Measurements from ENCODE around the gene TAGLN.

TAGLN gene

GRCh38 chr11:117210620-117211019, 11.4 kb downstream of the TAGLN start:
- FAIRE-seq: no peak
- TF ChIP-seq POLR2AphosphoS5 (IDR thresholded peaks at IDR 0.05; ENCODE audit: low read depth, low read length): no peak
- no peak for TF ChIP-seq POLR2A (IDR thresholded peaks at IDR 0.05; ENCODE audit: low read depth, low read length)
- no peak for TF ChIP-seq TAF1 (IDR thresholded peaks at IDR 0.05; ENCODE audit: borderline replicate concordance, low read depth, low read length)
- DNase-seq (ENCODE audit: insufficient read length): no peak

GRCh38 chr11:117212697-117213355, 13.7 kb downstream of the TAGLN start:
- FAIRE-seq: no peak
- TF ChIP-seq TAF1 (IDR thresholded peaks at IDR 0.05; ENCODE audit: borderline replicate concordance, low read depth, low read length) (no peak), POLR2A (IDR thresholded peaks at IDR 0.05; ENCODE audit: low read depth, low read length) (no peak), POLR2AphosphoS5 (IDR thresholded peaks at IDR 0.05; ENCODE audit: low read depth, low read length) (no peak)

GRCh38 chr11:117214404-117215110, 15.4 kb downstream of the TAGLN start:
- DNase-seq (ENCODE audit: insufficient read length): no peak
- TF ChIP-seq TAF1 (IDR thresholded peaks at IDR 0.05; ENCODE audit: borderline replicate concordance, low read depth, low read length): no peak
- TF ChIP-seq POLR2A (IDR thresholded peaks at IDR 0.05; ENCODE audit: low read depth, low read length): no peak
- no peak for TF ChIP-seq POLR2AphosphoS5 (IDR thresholded peaks at IDR 0.05; ENCODE audit: low read depth, low read length)
- no peak for FAIRE-seq

More at GRCh38 chr11:117212697-117213355, 13.7 kb downstream of the TAGLN start:
- DNase-seq (ENCODE audit: insufficient read length): no peak

- no peak for DNase-seq (ENCODE audit: insufficient read length)
- FAIRE-seq: peak; percentile 33
- no peak for TF ChIP-seq POLR2AphosphoS5 (IDR thresholded peaks at IDR 0.05; ENCODE audit: low read depth, low read length)
- no peak for TF ChIP-seq TAF1 (IDR thresholded peaks at IDR 0.05; ENCODE audit: borderline replicate concordance, low read depth, low read length)
- no peak for TF ChIP-seq POLR2A (IDR thresholded peaks at IDR 0.05; ENCODE audit: low read depth, low read length)
These were observed 18.2 kb downstream of the TAGLN start for GRCh38 chr11:117217141-117218084.

- TF ChIP-seq POLR2A (IDR thresholded peaks at IDR 0.05; ENCODE audit: low read depth, low read length) (no peak), TAF1 (IDR thresholded peaks at IDR 0.05; ENCODE audit: borderline replicate concordance, low read depth, low read length) (no peak), POLR2AphosphoS5 (IDR thresholded peaks at IDR 0.05; ENCODE audit: low read depth, low read length) (no peak)
- FAIRE-seq (no peak), DNase-seq (ENCODE audit: insufficient read length) (no peak)
These were observed 19.2 kb downstream of the TAGLN start for GRCh38 chr11:117218133-117218915.

- DNase-seq (ENCODE audit: insufficient read length): no peak
- TF ChIP-seq POLR2A (IDR thresholded peaks at IDR 0.05; ENCODE audit: low read depth, low read length) (no peak), POLR2AphosphoS5 (IDR thresholded peaks at IDR 0.05; ENCODE audit: low read depth, low read length) (no peak)
- FAIRE-seq: no peak
These were observed 19.8 kb downstream of the TAGLN start for GRCh38 chr11:117219001-117219400.

GRCh38 chr11:117219455-117219854, 20.3 kb downstream of the TAGLN start:
- no peak for TF ChIP-seq TAF1 (IDR thresholded peaks at IDR 0.05; ENCODE audit: borderline replicate concordance, low read depth, low read length)
- no peak for TF ChIP-seq POLR2AphosphoS5 (IDR thresholded peaks at IDR 0.05; ENCODE audit: low read depth, low read length)
- no peak; the same call in 1 of the 2 replicates for TF ChIP-seq POLR2A (IDR thresholded peaks at IDR 0.05; ENCODE audit: low read depth, low read length)
- DNase-seq (ENCODE audit: insufficient read length) (no peak), FAIRE-seq (no peak)

- no peak for TF ChIP-seq TAF1 (IDR thresholded peaks at IDR 0.05; ENCODE audit: borderline replicate concordance, low read depth, low read length)
- TF ChIP-seq POLR2AphosphoS5 (IDR thresholded peaks at IDR 0.05; ENCODE audit: low read depth, low read length): no peak
- no peak for TF ChIP-seq POLR2A (IDR thresholded peaks at IDR 0.05; ENCODE audit: low read depth, low read length)
- no peak for DNase-seq (ENCODE audit: insufficient read length)
- FAIRE-seq: no peak
These were observed 20.8 kb downstream of the TAGLN start for GRCh38 chr11:117219995-117220394.

GRCh38 chr11:117220568-117220967, 21.4 kb downstream of the TAGLN start:
- TF ChIP-seq TAF1 (IDR thresholded peaks at IDR 0.05; ENCODE audit: borderline replicate concordance, low read depth, low read length) (no peak), POLR2AphosphoS5 (IDR thresholded peaks at IDR 0.05; ENCODE audit: low read depth, low read length) (peak; percentile 18; the same call in 1 of the 2 replicates)
- FAIRE-seq: no peak
- DNase-seq (ENCODE audit: insufficient read length): no peak

GRCh38 chr11:117220999-117221774, 22.0 kb downstream of the TAGLN start:
- DNase-seq (ENCODE audit: insufficient read length) (no peak), FAIRE-seq (no peak)
- TF ChIP-seq POLR2AphosphoS5 (IDR thresholded peaks at IDR 0.05; ENCODE audit: low read depth, low read length) (no peak), POLR2A (IDR thresholded peaks at IDR 0.05; ENCODE audit: low read depth, low read length) (0 out of 2 replicates have a peak, but pooled peaks have one; percentile 24)

Measured in GM12892 (cell line).